Measurements from ENCODE around the gene VSTM2B. TPM values are rescaled to one million over a fixed set of nuclear protein-coding genes. Genes with fewer than 3 reads are reported as not detected.

Gene VSTM2B
- total RNA-seq, 1 experiment from 2014 or later: 2.5 TPM

DNA sequence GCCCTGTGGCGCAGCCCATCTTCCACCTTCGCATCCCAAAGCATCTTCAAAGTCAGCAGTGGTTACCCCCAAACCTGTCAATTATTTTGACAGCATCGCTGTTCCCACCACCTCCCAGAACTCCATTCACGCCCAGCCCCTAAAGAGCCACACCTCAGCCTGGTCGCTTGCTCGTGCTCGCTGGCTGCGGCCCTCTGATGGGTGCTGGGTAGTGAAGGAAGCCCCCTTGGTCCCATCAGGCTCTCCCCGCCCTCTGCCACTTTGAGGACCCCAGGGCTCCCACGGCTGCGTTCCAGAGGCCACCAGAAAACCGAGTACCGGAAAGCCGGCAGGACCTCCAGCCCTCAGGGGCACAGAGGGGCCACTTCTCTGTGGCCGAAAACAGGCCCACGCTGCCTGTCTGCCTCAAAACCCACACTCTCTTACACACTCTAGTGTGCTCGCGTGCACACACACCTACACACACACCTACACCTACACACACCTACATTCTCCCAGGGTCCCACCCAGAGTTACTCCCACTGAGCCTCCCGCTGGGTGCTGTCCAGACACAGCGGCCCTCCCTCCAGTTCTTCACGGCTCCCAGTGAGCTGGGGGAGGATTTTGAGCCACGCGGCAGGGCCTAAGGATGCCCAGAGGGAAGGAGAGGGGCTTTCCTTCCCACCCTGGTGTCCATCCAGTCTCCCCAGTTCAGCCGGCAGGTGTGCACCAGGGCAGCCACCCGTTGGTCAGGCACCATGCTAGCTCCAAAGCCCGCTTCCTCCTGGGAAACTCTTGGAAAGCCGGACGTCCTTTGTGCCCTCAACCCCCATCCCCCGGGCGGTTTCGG, 1.9 kb downstream of the VSTM2B start:
- in situ Hi-C loops (cut with HindIII; ENCODE audit: low sequenced_read_pairs): no loop called here
- no peak for DNase-seq (ENCODE audit: low spot score)

DNA sequence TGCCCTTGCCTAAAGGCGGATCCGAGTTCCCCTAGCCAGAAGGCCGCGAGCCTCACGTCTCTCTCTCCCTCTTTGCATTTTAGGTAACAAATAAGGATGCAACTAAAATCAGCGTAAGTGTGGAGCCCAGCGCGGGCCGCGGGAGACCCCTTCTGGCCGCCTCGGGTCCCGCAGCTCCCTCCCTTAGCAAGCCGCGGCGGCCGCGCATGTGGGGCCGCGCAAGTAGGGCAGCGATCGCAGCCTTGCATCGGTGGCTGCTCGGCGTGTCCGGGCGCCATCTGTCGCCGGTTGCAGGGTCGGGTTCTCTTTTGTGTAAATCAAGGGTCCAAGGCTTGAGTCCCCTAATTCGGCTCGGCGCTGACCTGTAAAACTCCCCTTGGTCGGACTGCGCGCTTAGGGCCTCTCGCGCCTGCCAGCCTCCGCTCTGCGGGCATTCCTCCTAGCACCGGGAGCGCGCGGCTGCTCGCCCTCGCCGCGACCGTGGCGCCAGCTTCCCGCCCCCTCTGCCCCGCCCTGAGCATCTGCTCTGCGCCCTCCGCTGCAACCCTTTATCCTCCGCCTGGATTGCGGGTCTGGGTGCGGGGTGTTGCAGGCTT, 2.7 kb downstream of the VSTM2B start:
- DNase-seq (ENCODE audit: low spot score): peak; percentile 89
- in situ Hi-C loops (cut with HindIII; ENCODE audit: low sequenced_read_pairs): no loop called here

DNA sequence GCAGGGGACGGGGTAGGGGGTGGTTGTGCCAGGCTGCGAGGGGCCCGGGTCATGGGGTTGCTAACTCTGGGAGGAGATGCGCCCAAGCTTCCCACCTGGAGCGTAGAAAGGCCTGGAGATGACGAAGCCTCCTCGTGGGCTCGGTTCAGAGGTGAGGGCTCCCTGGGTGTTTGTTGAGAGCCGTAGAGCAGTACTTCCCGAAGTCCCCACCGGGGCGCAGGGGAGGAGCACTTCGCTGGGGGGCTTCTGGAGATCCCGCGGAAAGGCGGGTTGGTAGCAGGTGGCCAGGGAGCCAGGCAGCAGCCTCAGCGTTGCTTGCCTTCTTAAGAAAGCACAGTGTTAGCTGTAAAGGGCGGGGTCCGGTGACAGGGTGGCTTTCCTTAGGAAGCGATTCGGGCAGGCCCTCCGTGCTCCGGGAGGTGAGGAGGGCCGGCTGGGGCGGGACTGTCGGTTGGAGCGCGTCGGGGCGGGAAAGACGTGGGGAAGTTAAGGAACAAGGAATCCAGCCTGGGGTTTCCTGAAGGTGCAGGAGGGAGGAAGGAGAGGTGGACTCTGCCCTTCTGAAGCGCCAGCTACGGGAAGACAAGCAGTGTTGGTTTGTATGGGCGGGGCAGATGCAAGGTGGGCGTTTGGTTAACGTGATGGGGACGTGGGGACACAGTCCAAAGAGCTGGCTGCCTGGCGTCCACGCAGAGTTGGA, 3.3 kb downstream of the VSTM2B start:
- DNase-seq (ENCODE audit: low spot score): peak; percentile 54

DNA sequence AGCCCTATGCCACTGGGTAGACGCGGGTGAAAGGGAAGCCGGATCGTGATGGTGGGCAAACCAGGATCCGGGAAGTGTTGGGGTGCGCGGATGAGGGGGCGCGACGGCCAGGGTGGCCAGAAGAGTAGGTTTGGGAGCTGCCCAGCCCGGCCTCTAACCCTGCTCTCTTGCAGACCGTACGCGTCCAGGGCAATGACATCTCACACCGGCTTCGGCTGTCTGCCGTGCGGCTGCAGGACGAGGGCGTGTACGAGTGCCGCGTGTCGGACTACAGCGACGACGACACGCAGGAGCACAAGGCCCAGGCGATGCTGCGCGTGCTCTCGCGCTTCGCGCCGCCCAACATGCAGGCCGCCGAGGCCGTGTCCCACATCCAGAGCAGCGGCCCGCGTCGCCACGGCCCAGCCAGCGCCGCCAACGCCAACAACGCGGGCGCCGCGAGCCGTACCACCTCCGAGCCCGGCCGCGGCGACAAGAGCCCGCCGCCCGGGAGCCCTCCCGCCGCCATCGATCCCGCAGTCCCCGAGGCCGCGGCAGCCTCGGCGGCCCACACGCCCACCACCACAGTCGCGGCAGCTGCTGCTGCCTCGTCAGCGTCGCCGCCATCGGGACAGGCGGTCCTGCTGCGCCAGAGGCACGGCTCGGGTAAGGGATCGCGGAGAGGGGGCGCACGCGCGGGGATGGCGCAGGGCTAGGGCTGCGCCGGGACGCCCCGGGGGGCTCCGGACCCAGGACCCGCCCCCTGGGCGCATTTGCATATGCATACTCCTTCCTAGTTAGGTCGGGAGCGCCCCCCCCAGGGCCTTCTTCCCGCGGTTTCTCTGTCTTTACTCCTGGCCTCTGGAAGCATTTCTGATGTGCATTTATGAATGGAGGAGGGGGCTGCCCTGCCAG, 4.1 kb downstream of the VSTM2B start:
- DNase-seq (ENCODE audit: low spot score): no peak
- in situ Hi-C loops (cut with HindIII; ENCODE audit: low sequenced_read_pairs): no loop called here

More for the DNA sequence above, 3.3 kb downstream of the VSTM2B start:
- in situ Hi-C loops (cut with HindIII; ENCODE audit: low sequenced_read_pairs): no loop called here

DNA sequence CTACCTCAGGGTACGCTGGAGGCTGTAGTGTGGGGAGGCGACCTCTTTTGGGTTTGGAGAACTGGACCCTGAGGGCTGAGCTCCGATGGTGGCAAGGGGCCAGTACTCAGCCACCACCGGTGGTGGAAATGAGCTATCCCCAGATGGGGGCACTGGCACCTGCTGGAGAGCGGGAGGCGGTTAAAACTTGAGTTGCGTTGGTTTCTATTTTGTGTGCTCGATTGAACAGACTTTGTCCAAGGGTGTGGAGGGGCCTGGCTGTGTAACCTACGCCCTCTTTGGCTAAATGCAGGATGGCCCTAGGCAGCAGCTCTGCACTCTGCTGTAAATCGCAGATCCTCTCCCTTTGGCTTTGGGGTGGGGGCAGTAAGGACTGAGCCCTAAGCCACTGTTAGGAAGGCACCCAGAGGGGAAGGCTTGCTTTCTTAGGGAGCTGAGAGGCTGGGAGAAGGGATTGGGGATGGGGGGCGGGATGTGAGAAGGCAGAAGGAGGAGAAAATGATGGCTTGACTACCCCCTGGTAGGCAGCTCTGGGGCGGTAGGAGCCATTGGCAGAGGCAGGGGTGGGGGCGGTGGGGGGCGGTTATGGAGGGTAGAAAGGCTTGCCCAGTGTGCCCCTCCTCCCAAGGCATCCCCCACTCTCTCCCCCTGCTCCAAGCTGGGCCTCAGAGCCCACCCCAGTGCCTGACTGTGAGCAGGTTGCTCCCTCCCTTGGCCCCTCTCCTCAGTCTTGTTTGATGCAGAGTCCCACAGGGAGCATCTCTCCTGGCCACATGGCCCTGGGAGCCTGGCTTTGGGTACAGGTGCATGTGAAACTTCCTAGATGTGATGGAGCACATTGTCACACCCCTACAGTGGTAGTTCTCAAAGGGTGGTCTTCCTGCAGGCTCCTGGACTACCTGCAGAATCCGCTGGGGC, 5.0 kb downstream of the VSTM2B start:
- peak; percentile 50 for DNase-seq (ENCODE audit: low spot score)
- in situ Hi-C loops (cut with HindIII; ENCODE audit: low sequenced_read_pairs): no loop called here

DNA sequence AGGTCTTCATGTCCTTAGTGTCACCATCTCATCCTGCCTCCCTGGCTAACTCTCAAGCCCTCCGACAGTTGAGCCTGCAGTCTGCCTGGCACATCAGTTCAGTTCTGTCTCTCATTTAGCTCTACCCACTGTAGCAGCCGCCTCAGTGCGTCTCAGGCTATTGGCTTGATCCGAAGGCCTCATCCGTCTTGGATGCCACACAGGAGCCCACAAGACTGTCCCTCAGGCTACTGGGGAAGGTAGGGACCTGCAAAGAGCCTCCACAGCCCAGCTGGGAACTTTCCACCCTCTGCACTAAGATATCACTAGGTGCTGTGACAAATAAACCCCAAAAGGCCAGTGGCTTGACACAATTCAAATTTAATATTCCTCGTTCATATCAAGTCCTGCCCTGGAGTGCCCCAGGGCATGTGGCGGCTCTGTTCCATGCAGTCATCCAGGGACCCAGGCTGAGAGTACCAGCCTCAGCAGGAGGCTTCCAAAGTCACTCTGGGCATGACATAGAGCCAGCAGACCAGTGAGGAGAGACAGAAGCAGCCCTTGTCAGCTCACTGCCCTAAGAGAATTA, 5.7 kb downstream of the VSTM2B start:
- in situ Hi-C loops (cut with HindIII; ENCODE audit: low sequenced_read_pairs): no loop called here
- DNase-seq (ENCODE audit: low spot score): no peak

DNA sequence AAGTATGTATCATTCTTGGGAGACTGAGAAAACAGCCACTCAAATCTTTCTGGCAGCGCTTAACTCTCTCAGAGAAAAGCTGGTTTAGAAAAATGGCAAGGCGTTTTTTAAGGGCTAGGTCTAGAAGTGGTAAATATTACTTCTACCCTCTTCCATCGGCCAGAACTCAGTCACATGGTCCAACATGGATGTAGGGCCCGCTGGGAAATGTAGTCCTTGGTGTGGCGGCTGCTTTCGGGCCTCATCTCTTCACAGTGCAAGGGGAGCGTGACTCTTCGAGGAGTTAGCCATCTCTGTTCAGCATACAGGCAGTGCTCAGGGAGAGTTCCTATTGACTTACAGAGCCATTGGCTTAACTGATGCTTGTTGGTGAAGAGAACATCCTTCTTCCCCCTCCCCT, 6.3 kb downstream of the VSTM2B start:
- DNase-seq (ENCODE audit: low spot score): no peak

DNA sequence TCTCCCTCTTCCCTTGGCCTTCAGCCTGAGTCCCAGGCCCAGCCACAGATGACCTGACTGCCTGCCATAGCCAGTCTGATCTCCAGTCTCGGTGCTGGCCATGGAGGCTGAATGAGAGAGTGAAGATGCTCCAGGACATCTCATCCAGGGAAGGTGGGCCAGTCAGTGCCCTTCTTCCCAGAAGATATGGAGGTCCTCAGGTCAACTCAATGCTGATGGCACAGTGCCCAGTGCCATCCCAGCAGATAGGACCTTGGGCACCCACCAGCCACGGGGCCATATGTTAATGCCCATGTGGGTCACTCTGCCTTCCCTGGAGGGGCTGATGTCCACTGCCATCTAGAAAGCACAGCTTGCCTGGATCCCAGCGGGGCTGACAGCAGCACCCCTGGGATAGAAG, 7.2 kb downstream of the VSTM2B start:
- in situ Hi-C loops (cut with HindIII; ENCODE audit: low sequenced_read_pairs): no loop called here
- no peak for DNase-seq (ENCODE audit: low spot score)

More for the DNA sequence above, 6.3 kb downstream of the VSTM2B start:
- in situ Hi-C loops (cut with HindIII; ENCODE audit: low sequenced_read_pairs): no loop called here

DNA sequence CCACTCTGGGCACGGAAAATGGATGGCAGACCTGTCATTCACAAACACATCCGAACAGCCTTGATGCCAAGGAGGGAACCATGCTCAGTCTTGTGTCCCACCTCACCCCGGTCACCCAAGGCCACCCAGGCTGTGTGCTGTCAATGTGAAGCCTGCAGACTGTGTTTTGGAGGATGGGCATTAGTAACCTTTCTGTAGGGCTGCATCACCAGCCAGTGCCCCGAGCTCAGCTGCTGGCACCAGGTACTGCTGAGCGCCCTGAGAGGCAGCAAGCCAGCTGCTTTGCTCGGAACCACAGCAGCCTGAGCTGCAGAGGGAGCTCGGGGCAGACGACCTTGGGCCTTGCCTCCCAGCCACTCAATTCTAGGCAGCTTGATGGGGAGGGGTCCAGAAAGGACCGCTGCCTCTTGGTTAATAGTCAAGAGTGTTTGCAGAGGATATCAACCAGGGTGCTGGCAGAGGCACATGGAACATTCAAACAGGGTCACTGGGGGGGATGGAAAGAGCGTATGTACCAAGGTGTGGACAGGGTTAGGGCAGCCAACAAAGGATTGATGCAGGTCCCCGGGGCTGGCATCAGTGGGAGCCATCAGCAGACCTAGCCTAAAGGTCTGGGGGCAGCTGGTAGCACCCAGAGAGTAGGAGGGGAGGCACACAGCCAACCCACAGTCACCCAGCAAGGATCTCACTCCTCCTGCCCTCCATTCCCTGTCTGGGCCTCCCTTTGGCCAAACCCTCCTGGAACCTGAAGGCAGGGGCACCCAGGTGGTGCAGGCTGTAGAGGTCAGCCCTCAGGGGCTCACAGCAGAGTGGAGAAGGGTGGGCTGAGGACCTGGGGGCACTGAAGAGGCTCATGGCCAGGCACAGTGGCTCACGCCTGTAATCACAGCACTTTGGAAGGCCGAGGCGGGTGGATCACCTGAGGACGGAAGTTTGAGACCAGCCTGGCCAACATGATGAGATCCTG, 8.1 kb downstream of the VSTM2B start:
- in situ Hi-C loops (cut with HindIII; ENCODE audit: low sequenced_read_pairs): no loop called here

DNA sequence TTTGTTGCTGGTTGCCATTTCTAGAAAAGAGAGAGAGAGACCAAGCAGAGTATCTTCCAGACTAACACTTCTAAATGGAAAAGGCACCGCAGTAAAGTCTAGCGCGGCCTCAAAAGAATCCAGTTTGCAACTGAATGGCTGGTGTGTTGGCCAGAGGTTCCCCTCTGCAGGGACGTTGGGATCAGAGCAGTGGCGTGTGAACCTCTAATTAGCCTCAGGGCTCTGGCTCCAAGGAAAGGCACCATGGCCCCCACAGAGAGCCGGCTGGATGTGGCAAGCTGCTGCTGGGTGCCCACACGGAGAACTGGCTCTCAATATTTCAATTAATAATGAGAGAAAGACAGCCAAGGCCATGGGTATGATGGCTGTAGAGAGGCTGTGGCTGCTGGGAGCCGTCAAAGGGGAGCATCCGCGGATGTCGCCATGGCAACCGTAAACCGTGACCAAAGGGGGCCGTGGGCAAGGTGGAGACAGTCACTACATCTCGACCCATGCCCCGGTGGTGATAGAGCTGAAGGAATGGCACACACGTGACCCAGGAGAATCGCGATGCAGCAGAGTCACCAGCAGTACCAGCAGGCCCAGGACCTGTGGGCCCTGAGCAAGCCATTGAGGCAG, 9.5 kb downstream of the VSTM2B start:
- DNase-seq (ENCODE audit: low spot score): no peak
- in situ Hi-C loops (cut with HindIII; ENCODE audit: low sequenced_read_pairs): no loop called here

More for the DNA sequence above, 8.1 kb downstream of the VSTM2B start:
- no peak for DNase-seq (ENCODE audit: low spot score)

DNA sequence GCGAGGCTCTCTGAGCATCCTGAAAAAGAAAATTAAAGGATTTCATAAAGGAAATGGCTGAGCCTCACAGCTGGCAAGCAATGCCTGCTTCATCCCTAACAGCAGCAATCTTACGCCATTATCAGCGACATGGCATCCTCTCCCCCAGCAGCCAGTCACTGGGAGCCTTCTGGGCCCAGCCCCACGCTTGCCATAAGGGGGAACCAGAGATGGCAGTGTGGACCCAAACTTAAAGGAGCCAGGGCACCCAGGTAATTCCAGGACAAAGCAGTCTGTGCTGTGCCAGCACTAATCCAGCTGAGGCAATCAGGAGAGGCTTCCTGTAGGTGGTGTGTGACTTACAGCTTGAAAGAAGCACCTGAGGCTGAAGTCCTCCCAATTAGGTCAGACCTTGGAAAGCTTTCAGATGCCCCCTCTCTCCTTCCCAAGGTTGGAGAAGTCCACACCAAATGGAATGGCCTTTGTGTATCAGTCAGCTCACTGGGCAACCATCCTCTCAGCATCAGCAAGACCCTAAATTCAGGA, 10.3 kb downstream of the VSTM2B start:
- DNase-seq (ENCODE audit: low spot score): no peak
- in situ Hi-C loops (cut with HindIII; ENCODE audit: low sequenced_read_pairs): no loop called here

DNA sequence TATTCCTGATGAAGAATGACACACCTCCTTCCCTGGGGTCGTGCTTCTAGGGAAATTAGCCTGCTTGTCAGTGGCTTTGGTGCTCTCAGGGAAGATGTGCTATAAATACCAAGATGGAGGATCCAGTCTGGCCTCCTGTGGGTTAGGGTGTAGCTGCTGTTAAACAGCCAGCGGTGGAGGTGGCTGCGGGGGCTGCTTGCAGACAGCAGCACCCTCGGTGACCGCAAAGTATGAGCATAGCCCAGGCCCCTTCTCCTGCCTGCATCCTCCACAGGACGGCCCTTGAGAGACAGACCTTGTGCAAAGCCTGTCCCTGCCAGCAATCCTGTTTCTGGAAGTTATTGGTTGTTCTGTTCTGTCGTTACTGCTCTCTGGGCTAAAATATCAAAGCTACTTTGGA, 11.4 kb downstream of the VSTM2B start:
- in situ Hi-C loops (cut with HindIII; ENCODE audit: low sequenced_read_pairs): no loop called here

DNA sequence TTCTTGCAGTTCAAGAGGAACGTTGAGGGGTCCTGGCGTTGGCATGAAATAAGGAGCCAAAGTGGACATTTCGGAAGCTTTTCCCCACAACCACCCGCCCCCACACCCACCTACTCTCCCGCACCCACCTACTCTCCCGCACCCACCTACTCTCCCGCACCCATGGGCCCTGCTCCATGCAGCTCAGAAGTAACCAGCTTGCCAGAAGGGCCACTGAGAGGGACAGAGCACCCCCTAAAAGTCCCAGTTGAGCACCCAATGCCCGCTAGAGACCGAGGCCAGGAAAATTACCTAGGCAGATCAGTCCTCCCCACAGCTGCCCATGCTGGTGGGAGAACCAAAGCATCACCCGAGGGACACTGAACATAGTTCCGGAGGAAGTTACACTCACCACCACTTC, 11.8 kb downstream of the VSTM2B start:
- no peak for DNase-seq (ENCODE audit: low spot score)
- in situ Hi-C loops (cut with HindIII; ENCODE audit: low sequenced_read_pairs): no loop called here

More for the DNA sequence above, 11.4 kb downstream of the VSTM2B start:
- DNase-seq (ENCODE audit: low spot score): no peak

DNA sequence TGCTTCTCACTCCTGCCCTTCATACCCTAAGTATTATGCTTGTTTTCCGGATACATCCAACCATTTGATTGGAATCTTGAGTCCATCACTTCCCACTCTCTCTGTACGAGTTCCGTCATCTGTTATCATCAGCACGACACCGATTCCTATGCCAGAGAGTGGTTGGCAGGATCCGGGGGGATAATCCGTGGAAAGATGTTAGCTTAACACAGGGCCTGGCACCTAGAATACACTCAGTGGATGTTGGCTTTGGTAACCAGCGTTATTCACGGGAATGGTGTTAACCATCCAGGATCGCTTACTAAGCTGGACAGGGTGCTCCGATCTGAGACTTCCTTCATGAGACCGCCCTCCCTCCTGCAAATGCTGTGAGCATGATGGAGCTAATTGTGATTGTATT, 12.4 kb downstream of the VSTM2B start:
- DNase-seq (ENCODE audit: low spot score): no peak
- in situ Hi-C loops (cut with HindIII; ENCODE audit: low sequenced_read_pairs): no loop called here

DNA sequence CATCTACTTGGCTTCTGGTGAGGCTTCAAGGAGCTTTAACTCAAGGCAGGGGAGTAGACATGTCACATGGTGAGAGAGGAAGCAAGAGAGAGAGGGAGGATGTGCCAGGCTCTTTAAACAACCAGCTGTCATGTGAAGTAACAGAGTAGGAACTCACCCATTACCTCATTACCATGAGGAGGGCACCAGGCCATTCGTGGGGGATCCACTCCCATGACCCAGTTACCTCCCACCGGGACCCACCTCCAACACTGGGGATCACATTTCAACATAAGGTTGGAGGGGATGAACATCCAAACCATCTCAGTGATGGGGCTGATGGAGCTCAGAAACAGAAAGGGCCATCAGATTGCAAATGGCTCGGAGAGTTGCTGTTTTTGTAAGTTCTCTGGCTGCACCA, 12.9 kb downstream of the VSTM2B start:
- no peak for DNase-seq (ENCODE audit: low spot score)
- in situ Hi-C loops (cut with HindIII; ENCODE audit: low sequenced_read_pairs): no loop called here

DNA sequence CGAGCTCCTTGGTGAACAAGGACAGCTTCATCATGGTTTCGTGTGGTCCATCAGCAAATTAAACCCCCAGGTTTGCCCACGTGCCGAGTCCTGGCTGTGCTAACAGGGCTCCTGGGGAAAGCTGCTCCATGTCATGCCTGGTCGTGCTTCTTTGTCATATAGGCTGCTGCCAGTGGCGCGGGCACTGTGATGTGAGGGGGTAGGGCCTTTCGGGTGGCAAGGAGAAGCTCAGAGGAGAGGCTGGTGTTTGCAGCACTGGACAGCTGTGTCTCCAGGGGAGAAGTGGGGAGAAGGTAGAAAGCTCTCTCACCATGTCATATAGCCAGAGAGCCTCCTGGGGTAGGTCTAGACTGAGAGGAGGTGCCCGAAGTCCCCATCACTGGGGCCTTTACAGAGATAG, 13.3 kb downstream of the VSTM2B start:
- in situ Hi-C loops (cut with HindIII; ENCODE audit: low sequenced_read_pairs): no loop called here
- DNase-seq (ENCODE audit: low spot score): no peak
